ENCODE data around the gene OR10H2.

- no peak for TF ChIP-seq GATA3 (IDR thresholded peaks at IDR 0.05; ENCODE audit: low read depth, low read length)
- TF ChIP-seq GATA2 (IDR thresholded peaks at IDR 0.05; ENCODE audit: low read depth, low read length): no peak
Measured at GRCh38 chr19:15759962-15760565, 32.2 kb downstream of the OR10H2 start.

All from SH-SY5Y (cell line).